22Rv1 (cell line): ENCODE measurements around the gene ACTR5.

Source experiments
- H3K27ac ChIP-seq: fragments of 450-650 bp; 2 replicates; pipeline ENCODE4 v1.5.1; 2017
- CTCF ChIP-seq: fragments of 450-650 bp; IDR thresholded peaks from 2 replicates; pipeline ENCODE4 v1.5.1; 2017; ENCODE audit warnings: mild to moderate bottlenecking
- ZFX ChIP-seq: fragments of 450-650 bp; IDR thresholded peaks from 2 replicates; pipeline ENCODE4 v1.6.1; 2017; ENCODE audit warnings: antibody characterized with exemption, borderline replicate concordance

ACTR5 gene

GRCh38 chr20:38725931-38726803 is 22.1 kb upstream of the ACTR5 start:
- TF ChIP-seq CTCF (peak; percentile 52), ZFX (no peak)
- H3K27ac ChIP-seq: no peak overlapping the region

- H3K27ac ChIP-seq: no peak overlapping the region
- TF ChIP-seq CTCF (peak; percentile 49), ZFX (no peak)
Observed at GRCh38 chr20:38726804-38727606, 21.3 kb upstream of the ACTR5 start.

- TF ChIP-seq CTCF (no peak), ZFX (no peak)
Observed at GRCh38 chr20:38727607-38728190, 20.6 kb upstream of the ACTR5 start.

GRCh38 chr20:38728191-38728781 is 20.0 kb upstream of the ACTR5 start:
- H3K27ac ChIP-seq: no peak overlapping the region
- no peak for TF ChIP-seq ZFX
- TF ChIP-seq CTCF: no peak

More at GRCh38 chr20:38727607-38728190, 20.6 kb upstream of the ACTR5 start:
- no peak overlapping the region for H3K27ac ChIP-seq

- no peak for TF ChIP-seq CTCF
- no peak for TF ChIP-seq ZFX
- no peak overlapping the region for H3K27ac ChIP-seq
Observed at GRCh38 chr20:38728911-38729642, 19.2 kb upstream of the ACTR5 start.

GRCh38 chr20:38729767-38730166 is 18.5 kb upstream of the ACTR5 start:
- no peak for TF ChIP-seq ZFX
- no peak for TF ChIP-seq CTCF
- no peak overlapping the region for H3K27ac ChIP-seq
